Effector CD4-positive, alpha-beta T cell (primary cell): ENCODE results near the gene PRAMEF27. TPM values are rescaled to one million over a fixed set of nuclear protein-coding genes. Genes with fewer than 3 reads are reported as not detected.
"Not testable (repeated sequence)": the region's sequence is repeated elsewhere in the genome, so short reads cannot be mapped to it uniquely, and the experiment has no call there.

Experiments
- DNase-seq: peaks from one replicate; pipeline ENCODE4 v3.0.0-alpha.2; 2020
- total RNA-seq: gene quantifications from one replicate; lab custom pipeline; 2026; lab: John Stamatoyannopoulos, UW

The PRAMEF27 gene
- not detected for total RNA-seq

DNA sequence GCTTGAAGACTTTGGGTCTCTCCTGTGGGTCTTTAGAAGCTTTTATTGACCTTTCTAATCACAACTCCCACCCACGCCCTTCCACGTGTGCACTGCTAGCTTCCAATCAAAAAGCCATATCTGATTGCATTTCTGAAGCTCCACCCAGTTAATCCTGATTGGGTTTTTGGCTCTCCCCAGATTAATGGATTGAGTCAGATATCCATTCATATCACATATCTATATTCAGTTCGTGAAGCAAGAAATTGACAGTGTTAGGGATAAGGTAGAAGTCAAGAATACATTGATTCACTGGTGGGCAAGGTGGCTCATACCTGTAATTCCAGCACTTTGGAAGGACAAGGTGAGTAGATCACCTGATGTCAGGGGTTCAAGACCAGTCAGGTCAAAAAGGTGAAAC lies at the start of gene PRAMEF27:
TSS of gene PRAMEF27 (minus strand) at position 101 of the 400 bp plus-strand sequence. CDS start 2,916 bp downstream, outside the sequence.
- not testable (repeated sequence) for DNase-seq

DNA sequence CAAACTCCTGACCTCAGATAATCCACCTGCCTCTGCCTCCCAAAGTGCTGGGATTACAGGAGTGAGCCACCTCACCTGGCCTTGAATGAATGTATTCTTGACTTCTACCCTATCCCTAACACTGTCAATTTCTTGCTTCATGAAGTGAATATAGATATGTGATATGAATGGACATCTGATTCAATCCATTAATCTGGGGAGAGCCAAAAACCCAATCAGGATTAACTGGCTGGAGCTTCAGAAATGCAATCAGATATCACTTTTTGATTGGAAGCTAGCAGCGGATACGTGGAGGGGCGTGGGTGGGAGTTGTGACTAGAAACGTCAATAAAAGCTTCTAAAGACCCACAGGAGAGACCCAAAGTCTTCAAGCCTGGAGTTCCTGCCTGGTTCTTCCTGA lies 14.1 kb upstream of the PRAMEF27 start, which contains the start of gene PRAMEF25:
TSS of gene PRAMEF25 (plus strand) at position 301 of the 400 bp plus-strand sequence. CDS start 2,920 bp downstream, outside the sequence.
- DNase-seq = not testable (repeated sequence)

DNA sequence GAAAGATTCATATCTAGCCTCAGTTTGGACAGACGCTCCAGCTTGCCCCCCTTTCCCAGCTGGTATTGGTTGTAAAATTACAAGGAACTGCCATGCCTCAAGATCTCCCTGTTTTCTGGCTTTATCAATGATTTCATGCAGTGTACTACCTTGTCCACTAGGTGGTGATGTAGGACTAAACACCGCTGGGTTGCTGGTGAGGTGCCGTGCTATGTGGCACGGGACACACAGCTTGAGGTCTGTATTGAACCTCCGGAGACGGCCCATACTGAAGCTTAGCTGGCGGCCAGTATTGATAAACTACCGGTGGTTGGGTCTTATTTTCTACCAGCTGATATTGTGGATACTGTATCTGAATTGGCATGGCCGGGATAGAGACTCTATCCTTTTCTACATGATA lies 36.5 kb downstream of the PRAMEF27 start:
- not testable (repeated sequence) for DNase-seq

DNA sequence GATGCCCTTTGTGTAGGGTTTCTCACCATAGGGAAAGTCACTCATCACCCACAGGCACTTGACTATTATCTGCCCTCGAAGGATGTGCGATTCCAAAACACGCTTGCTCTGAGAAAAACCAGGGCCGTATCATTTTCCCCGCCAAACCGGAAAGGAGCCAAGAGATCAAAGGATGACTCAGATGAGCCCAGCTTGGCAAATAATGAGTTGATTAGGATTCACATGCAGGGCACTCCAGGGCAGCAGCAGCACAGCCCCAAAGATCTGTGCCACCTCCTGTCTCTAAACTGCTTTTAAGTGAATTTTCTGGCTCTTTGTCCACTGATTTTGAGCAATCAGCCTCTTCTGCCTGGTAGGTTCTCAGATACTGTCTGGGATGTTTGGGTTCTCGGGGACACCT lies 44.4 kb downstream of the PRAMEF27 start:
- DNase-seq = not testable (repeated sequence)

DNA sequence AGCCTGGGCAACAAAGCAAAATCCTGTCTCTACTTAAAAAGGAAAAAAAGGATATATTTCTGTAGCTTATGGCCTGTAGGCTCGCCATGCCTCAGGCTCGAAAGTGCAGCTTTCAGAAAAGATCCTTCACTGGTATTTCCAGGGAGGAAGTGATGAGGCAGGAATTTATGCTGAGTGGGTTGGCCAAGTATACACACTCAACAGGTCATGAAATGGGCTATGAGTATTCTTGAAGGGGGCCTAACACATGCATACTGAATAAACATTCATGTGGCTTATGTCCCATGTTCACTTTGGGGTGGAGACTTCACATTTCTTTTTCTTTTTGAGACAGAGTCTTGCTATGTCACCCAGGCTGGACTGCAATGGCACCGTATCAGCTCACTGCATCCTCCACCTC lies 47.0 kb downstream of the PRAMEF27 start:
- not testable (repeated sequence) for DNase-seq

DNA sequence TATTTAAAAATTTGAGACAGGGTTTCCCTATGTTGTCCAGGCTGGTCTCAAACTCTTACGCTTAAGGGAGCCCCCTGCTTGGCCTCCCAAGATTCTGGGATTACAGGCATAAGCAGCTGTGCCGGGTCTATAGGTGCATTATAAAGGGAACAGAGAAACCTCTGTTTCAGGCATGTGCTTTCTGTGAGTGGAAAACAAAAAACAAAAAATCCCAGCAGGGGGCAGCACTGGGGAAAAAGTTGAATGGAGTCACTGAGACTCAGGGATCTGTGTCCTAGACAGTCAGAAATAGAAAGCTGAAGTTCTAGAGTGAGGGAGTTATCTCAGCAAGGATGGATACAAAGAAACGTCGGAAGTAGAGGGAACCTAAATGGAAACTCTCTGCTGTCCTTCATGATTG lies 50.6 kb downstream of the PRAMEF27 start:
- not testable (repeated sequence) for DNase-seq
